HL-60 (cell line): Measurements from ENCODE around the gene PDIA4.

Source experiments
- DNase-seq, 2 experiments: peaks; one replicate each; pipeline ENCODE4 v3.0.0-alpha.2; 2010 to 2020; ENCODE audit warnings: low read depth in 1 of 2, low spot score in 1 of 2
- H3K27ac ChIP-seq: fragments of 250-450 bp; sonication (Bioruptor Pico); replicated peaks from 2 replicates; pipeline ENCODE4 v1.5.1; 2020; ENCODE audit warnings: mild to moderate bottlenecking, moderate library complexity
- H3K27me3 ChIP-seq: fragments of 250-450 bp; sonication (Bioruptor Pico); 2 replicates; pipeline ENCODE4 v1.5.1; 2021; ENCODE audit warnings: mild to moderate bottlenecking, moderate library complexity; ENCODE audit not compliant: insufficient read depth, poor library complexity, severe bottlenecking
- H3K4me3 ChIP-seq: replicated peaks from 2 replicates; pipeline ENCODE4 v1.5.1; 2011; ENCODE audit warnings: mild to moderate bottlenecking, control low read depth, low read length; ENCODE audit not compliant: insufficient read depth
- CTCF ChIP-seq: IDR thresholded peaks from one replicate; pipeline ENCODE4 v1.5.1; 2011; ENCODE audit warnings: low read length, control low read depth, inconsistent platforms; ENCODE audit not compliant: insufficient read depth
- GABPA ChIP-seq: IDR thresholded peaks from 2 replicates; pipeline ENCODE4 v1.6.1; 2012; ENCODE audit warnings: low read depth
- POLR2AphosphoS5 ChIP-seq: IDR thresholded peaks from 2 replicates; pipeline ENCODE4 v1.6.1; 2012; ENCODE audit warnings: low read depth
- REST ChIP-seq: IDR thresholded peaks from 2 replicates; pipeline ENCODE4 v1.6.1; 2012; ENCODE audit warnings: low read depth; ENCODE audit not compliant: insufficient replicate concordance
- SPI1 ChIP-seq: IDR thresholded peaks from 2 replicates; pipeline ENCODE4 v1.6.1; 2012; ENCODE audit warnings: low read depth, mild to moderate bottlenecking, borderline replicate concordance

Gene PDIA4

GRCh38 chr7:148972375-148972774 is 55.9 kb downstream of the PDIA4 start:
- Histone ChIP-seq H3K27ac (no peak overlapping the region), H3K4me3 (no peak overlapping the region), H3K27me3 (no peaks in the 10 kb centered on the region)
- DNase-seq = peak in 1 of 2 experiments; percentile 39
- TF ChIP-seq CTCF = no peak
- TF ChIP-seq SPI1 = no peak; the same call in 1 of the 2 replicates
- no peak for TF ChIP-seq GABPA
- TF ChIP-seq REST = no peak
- TF ChIP-seq POLR2AphosphoS5 = no peak

GRCh38 chr7:148967602-148968001 is 60.7 kb downstream of the PDIA4 start:
- Histone ChIP-seq H3K27ac (no peak overlapping the region), H3K4me3 (no peak overlapping the region), H3K27me3 (no peaks in the 10 kb centered on the region)
- DNase-seq = no peak
- TF ChIP-seq POLR2AphosphoS5 = no peak
- no peak for TF ChIP-seq CTCF

- Histone ChIP-seq H3K4me3 (peak overlapping the region; percentile 59), H3K27me3 (no peaks in the 10 kb centered on the region), H3K27ac (no peak overlapping the region)
- TF ChIP-seq POLR2AphosphoS5 (no peak), REST (no peak), CTCF (no peak), GABPA (no peak)
- DNase-seq = no peak
Observed at GRCh38 chr7:148967032-148967372, 61.3 kb downstream of the PDIA4 start.

GRCh38 chr7:148964483-148965267 is 63.6 kb downstream of the PDIA4 start:
- DNase-seq = peak in 1 of 2 experiments; percentile 24
- TF ChIP-seq CTCF (no peak), REST (no peak), GABPA (no peak), POLR2AphosphoS5 (no peak), SPI1 (no peak)
- no peak overlapping the region for H3K4me3 ChIP-seq
- no peak overlapping the region for H3K27ac ChIP-seq
- H3K27me3 ChIP-seq = no peaks in the 10 kb centered on the region
